ENCODE measurements around the gene RAPGEF6.
"Not testable (repeated sequence)": the region's sequence is repeated elsewhere in the genome, so short reads cannot be mapped to it uniquely, and the experiment has no call there.

The RAPGEF6 gene

GRCh38 chr5:131644370-131644769 is 9.3 kb upstream of the RAPGEF6 start:
- DNase-seq = no peak

GRCh38 chr5:131641494-131641893 is 6.5 kb upstream of the RAPGEF6 start:
- no peak for DNase-seq

- DNase-seq = peak in 1 of 51 donors; percentile 21
Observed at GRCh38 chr5:131640043-131640856, 5.2 kb upstream of the RAPGEF6 start.

- no peak for DNase-seq
Observed at GRCh38 chr5:131639148-131639547, 4.1 kb upstream of the RAPGEF6 start.

GRCh38 chr5:131637694-131638093 is 2.7 kb upstream of the RAPGEF6 start:
- DNase-seq = no peak

GRCh38 chr5:131635684-131636572 is 899 bp upstream of the RAPGEF6 start:
- DNase-seq = peak in 12 of 51 donors; percentile 33 to 79 (median 62)

GRCh38 chr5:131634666-131634995 is 398 bp downstream of the RAPGEF6 start:
- DNase-seq = peak in 23 of 51 donors; percentile 27 to 86 (median 68)

GRCh38 chr5:131634238-131634637 is 791 bp downstream of the RAPGEF6 start:
- no peak for DNase-seq

- DNase-seq = no peak
Observed at GRCh38 chr5:131633830-131634229, 1.2 kb downstream of the RAPGEF6 start.

GRCh38 chr5:131630963-131631350 is 4.1 kb downstream of the RAPGEF6 start:
- no peak for DNase-seq

GRCh38 chr5:131630208-131630962 is 4.6 kb downstream of the RAPGEF6 start:
- DNase-seq = no peak

GRCh38 chr5:131628990-131629389 is 6.0 kb downstream of the RAPGEF6 start:
- DNase-seq = no peak

GRCh38 chr5:131627207-131627865 is 7.7 kb downstream of the RAPGEF6 start:
- no peak for DNase-seq

GRCh38 chr5:131622633-131623032 is 12.4 kb downstream of the RAPGEF6 start:
- DNase-seq = peak in 31 of 51 donors; percentile 1 to 79 (median 36)

GRCh38 chr5:131621164-131621563 is 13.9 kb downstream of the RAPGEF6 start:
- DNase-seq = not testable (repeated sequence)

GRCh38 chr5:131619102-131619501 is 15.9 kb downstream of the RAPGEF6 start:
- peak in 4 of 51 donors; percentile 14 to 22 (median 20) for DNase-seq

- no peak for DNase-seq
Observed at GRCh38 chr5:131617140-131617822, 17.7 kb downstream of the RAPGEF6 start.

- no peak for DNase-seq
Observed at GRCh38 chr5:131615957-131616356, 19.1 kb downstream of the RAPGEF6 start.

- no peak for DNase-seq
Observed at GRCh38 chr5:131613423-131613822, 21.6 kb downstream of the RAPGEF6 start.

GRCh38 chr5:131611064-131611381 is 24.0 kb downstream of the RAPGEF6 start:
- no peak for DNase-seq
